NCI-H82 treated with DMSO at 0.1 percent for 48 hours (cell line): ENCODE measurements around the gene METTL1.

Source experiments
- DNase-seq: peaks from one replicate; lab custom pipeline; 2025; ENCODE audit not compliant: unreplicated experiment; lab: John Stamatoyannopoulos, UW

Gene METTL1

GRCh38 chr12:57738661-57739237 lies 33.2 kb downstream of the METTL1 start, which contains the start of gene AGAP2:
TSS of gene AGAP2 (minus strand) at chr12:57738742. CDS start at chr12:57738246, 496 bp downstream.
- peak; percentile 48 for DNase-seq

- DNase-seq = no peak
Measured at GRCh38 chr12:57737467-57738460, 34.1 kb downstream of the METTL1 start.

DNA sequence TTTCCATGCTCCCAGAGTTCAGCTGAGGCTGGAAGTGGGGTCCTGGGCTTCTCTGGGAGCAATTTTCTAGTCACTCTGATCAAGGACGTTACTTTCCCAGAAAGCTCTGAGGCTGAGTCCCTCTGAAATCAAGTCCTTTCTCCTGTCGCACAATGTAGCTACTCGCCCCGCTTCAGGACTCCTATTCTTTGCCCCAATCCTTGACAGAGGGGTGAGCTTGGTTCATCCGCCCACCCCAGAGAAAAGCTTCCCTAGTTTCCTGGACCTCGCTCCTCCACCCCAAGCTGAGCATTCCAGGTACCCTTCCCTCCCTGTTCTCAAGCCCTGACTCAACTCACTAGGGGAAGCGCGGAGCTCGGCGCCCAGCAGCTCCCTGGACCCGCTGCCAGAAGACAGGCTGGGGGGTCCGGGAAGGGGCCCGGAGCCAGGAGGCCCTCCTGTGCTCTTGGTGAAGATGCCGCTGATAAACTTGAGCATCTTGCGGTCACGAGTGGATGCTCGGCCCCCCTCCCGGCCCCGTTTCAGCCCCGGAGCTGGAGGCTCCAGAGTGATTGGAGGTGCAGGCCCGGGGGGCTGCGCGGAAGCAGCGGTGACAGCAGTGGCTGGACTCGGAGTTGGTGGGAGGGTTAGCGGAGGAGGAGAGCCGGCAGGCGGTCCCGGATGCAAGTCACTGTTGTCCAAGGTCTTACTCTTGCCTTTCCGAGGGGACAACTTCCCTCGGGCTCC lies 35.0 kb downstream of the METTL1 start:
- DNase-seq = no peak

DNA sequence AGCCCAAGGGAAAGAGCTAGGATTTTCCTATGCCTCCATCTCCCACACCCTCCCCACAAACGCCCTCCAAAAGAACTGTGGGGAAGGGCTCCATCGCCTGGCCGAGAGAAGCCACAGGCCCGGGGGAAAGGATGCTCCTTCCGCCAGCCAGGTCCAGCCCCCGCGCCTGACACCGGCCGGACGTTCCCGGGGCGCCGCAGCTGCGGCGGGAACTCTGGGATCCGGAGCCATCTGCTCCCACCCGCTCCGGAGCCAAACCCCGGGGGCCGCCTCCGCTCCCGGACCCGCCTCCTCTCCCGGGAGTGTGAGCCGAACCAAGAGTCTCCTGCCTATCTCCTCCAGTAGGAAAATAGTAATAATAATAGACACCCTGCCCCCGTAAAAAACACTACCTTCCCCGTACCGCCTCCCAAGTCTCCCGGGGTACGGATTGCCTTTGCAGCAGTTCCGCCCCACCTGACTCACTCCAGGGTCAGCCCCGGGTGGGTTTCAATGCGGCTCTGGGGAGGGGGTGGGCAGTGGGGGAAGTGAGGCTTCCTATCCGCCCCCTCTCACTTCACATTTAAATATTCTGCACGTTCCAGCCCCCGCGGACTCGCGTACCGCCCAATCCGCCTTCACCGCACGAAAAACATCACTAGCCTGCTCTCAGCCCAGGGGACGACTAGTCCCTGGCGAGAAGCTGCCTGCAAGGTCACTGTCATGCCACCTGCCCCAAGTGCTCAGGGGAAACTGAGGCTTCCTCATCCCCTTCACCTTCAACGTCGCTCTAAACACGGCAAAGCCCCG lies 35.8 kb downstream of the METTL1 start:
- DNase-seq = no peak

DNA sequence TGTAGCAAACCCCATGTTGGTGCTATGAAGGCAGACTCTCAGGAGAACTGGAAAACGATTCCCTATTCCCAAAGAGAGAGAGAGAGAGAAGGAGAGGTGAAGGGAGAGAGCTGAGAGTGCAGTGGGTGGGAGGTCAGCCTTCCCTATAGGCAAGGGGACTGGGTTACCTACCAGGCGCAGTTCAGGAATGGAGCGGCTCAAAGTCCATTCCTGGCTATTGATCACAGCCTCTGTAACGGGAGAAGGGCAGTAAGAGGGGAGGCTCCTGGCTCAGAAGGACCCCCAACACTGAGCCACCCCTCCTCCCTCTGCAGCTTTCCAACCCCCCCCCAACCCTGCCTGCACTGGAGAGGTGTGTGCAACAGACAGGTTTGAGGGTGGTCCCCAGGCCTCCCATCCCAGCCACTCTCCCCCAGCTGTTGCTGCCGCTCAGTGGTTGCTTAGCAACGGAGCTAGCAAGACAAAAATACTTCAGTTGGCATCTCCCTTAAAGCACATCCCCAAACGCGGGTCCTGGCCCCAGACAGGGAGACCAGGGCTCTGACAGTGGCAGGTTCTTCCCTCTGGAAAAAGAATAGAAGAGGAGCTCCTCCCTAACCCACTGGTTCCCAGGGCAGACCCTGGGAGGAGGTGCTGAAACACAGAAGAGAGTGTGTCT lies 36.6 kb downstream of the METTL1 start:
- DNase-seq = no peak

DNA sequence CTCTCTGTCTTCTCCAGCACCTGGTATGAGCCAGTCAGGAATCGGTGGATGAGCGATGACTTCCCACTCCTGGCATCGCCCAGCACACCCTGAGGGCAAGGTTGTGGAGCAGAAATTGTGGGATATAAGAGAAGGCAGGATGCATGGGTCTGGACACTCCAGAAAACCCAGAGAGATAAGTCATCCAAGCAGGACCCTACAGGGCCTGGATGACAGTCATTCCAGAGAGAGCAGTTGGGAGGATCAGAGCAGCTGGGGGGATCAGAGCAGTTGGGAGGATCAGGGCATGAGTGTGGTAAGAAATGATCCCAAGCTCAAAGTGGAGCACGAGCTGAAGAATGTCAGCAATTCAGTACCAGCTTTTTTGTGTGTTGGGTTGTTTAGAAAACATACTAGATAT lies 37.3 kb downstream of the METTL1 start:
- DNase-seq = no peak

GRCh38 chr12:57733928-57734327 lies 38.0 kb downstream of the METTL1 start:
- no peak for DNase-seq

DNA sequence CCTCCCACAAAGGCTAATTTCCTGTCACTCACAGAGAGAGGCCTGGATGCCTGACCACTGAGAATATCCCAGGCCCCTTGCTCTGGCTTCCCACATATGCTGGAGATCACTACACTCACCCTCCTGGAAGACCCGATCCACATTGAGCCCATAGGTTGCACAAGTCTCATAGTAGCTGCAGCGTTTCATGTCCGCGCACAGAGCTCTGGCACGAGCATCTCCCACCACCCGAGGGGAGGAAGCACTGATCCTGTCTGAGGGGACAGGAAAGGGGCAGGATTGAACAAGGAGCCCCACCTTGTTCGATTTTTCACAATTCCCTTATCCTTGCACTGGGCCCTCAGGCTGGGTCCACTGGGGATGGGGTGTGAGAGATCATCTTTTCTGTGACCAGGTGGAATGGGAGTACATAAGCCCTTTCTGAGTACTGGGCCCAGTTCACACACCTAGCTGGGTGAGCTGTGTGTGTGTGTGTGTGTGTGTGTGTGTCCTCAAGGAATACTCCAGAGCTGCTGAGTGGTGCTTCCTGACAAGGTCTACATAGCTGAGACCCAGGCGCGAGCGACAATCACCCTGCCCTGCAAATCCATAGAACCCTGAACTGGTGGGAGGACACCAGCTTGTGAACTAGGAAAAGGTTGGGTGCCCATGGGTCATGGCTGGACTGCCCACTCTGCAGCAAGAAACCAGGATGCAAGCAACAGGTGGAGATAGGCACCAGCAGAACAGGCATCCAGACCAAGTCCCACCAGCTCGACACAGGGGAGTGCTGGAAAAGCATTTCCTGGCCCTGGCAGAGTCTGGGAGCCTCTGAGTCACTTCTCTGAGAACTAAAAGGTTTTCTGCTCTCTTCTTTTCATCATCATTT lies 38.9 kb downstream of the METTL1 start:
- no peak for DNase-seq

DNA sequence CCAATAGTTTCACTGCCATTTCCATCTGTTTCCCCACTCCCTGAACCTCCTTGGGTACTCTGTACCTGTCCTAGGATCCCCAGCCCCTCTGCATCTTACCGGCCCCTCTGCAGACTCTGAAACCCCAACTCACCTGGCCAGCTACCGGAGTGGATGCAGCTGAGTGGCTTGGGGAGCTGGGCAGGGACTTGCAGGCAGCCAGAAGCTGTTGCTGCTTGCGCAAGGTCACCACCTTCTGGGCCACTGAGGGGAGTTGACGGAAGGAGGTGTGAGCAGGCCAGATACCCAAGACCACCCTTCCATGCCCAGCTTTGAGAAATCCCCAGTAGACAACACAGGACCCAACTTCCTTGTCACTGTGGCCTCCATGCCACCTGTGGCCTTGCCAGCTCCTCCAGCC lies 39.6 kb downstream of the METTL1 start:
- no peak for DNase-seq

- no peak for DNase-seq
Measured at GRCh38 chr12:57731411-57732080, 40.4 kb downstream of the METTL1 start.

DNA sequence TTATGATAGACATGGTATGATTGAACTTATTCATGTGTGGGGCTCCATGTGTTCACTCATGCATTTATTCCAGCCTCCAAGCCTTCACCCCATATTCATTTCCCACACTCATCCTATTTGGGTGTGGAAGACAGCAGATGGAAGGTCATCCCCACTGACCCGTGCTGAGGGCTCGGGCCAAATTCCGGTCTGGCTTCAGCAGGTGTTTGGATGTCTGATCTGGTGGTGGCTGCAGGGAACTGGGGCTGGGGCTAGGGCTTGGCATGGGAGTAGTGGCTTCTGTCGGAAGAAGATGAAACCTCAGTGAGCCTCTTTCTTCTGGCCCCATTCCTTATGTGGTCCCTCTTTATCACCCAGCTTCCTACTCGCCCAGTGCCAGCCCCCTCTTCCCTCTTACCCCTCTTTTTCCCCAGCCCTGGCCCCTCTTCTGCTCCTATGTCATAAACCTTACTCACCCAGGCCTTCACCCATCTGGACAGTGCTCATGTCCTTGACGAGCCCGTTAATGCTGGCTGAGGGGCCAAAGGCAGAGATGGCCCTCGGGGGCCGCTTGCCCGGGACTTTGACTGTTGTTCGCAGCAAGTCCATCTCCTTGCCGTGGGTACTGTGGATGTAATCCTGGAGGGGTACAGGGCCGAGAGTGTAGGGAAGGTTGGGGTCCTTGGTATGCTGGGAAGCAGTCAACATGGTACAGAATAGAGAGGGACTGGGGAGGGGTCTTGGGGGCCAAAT lies 41.4 kb downstream of the METTL1 start:
- DNase-seq = no peak

DNA sequence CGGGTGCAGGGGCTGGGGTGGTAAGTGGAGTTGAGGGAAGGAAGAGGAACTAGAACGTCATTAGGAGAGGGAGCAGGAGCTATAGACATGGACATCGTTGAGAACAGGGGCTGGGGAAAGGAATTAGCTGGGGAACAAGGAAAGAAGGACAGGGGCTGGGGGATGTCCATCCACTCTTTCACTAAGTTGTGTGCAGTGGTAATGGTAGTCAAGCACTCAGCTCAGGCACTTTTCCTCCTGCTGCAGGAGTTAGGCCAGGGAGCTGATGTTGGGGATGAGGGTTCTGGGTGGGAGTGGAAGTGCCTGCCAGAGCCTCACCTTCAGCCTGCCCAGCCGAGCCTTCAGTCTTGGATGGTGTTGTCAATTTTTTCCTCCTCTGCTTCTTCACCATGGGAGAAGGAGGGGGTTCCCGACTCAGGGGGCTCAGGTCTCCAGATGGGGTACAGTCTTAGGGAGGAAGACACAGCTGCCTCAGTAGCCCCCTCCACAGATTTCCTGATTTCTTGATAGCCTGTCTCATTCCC lies 42.5 kb downstream of the METTL1 start:
- DNase-seq = no peak

GRCh38 chr12:57727758-57728395 lies 44.0 kb downstream of the METTL1 start:
- no peak for DNase-seq

DNA sequence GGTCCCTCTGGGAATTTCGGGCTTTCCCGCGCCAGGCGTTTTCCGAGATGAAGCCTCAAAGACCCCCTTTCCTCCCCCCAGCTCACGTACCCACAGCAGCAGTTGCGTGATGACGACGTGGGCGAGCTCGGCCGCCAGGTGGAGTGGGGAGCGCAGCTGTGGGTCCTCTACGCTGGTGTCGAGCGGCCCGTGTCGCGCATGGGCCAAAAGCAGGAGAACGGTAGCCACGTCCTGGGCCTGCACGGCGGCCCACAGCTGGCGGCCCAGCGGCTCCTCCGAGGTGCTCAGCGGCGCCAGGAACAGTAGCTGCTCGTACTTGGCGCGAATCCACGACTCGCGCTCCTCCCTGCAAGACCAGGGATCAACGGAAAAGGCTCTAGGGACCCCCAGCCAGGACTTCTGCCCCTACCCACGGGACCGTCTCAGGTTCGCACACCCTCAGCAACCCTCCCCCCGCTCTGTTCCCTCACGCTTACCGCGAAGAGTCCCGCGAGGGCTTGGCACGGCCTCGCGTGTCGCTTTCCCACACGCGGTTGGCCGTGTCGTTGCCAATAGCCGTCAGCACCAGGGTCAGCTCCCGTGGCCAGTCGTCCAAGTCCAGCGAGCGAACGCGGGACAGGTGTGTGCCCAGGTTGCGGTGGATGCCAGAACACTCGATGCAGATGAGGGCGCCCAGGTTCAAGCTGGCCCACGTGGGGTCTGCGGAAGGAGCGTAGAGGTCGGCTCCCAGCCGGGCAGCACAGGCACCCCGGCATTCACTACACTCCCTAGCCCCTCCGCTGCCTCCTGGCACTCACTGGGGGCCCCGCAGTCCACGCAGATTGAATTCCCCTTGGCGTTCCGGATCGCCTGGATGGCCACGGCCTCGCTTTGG lies 44.8 kb downstream of the METTL1 start:
- DNase-seq = no peak

DNA sequence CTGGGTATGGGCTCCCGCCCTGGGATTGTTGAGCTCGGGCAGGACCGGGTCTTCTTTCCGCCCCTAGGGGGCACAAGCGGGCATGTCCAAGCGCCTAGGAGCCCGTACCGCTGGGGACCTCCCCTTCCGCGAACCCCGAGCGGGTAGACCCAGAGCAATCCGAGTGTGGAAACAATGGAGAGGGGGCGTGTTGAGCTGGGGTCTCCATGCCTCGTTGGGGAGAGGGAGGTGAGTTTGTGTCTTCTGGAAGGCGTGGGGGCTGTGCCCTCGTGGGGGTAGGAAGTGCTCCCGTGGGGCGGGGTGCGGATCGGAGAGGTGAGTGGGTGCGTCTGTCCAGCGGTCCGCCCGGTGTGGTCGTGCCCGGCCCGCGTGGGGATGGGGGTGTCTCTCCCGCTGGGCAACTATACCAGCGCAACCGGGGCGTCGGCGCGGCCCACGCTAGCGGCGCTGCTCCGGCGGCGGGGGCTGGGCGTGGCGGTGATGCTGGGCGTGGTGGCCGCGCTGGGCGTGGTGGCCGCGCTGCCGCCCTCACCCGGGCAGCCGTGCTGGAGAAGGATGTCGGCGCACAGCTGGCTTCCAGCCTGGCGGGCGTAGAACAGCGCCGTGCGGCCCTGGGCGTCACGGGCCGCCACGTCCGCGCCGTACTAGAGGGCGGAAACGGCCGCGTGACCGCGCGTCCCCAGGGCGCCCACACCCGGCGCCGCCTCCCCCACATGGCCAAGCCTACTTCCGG lies 45.6 kb downstream of the METTL1 start:
- DNase-seq = peak; percentile 59

DNA sequence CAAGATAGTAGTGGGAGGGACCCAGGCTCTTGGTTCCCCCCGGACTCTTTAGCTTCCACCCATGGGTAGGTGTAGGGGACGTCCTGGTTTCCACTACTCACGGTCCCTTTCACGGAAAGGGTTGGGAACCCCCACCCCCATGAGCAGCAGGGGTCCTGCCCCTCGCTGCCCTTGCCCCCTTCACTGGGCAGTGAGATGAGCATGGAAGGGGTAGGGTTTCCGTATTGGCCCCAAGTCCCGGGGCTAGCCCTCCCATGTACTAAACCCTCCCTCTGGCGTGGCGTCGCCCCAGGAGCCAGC lies 46.1 kb downstream of the METTL1 start:
- no peak for DNase-seq
